H1 (cell line): Measurements from ENCODE around the gene CDH18. TPM values are rescaled to one million over a fixed set of nuclear protein-coding genes. Genes with fewer than 3 reads are reported as not detected.
A peak's percentile ranks its signal among the peaks of the same experiment; 100 is the strongest.

Experiments
- CTCF ChIA-PET: fragments of 300-600 bp; sonication (Branson Sonifier 250); formaldehyde crosslinking; loops from one replicate; lab custom pipeline; 2021; ENCODE audit not compliant: partially characterized antibody; lab: Charles Lee
- POLR2A ChIA-PET: fragments of 300-600 bp; sonication (Branson Sonifier 250); formaldehyde crosslinking; loops from one replicate; lab custom pipeline; 2021; ENCODE audit warnings: inconsistent platforms; ENCODE audit not compliant: partially characterized antibody; lab: Charles Lee
- DNase-seq, 2 experiments: peaks; one replicate each; pipeline versions ENCODE4 v3.0.0 to v3.0.0-alpha.2; 2010 to 2022; ENCODE audit warnings: low spot score in 2 of 2, low read depth in 1 of 2, mixed read lengths in 1 of 2
- FAIRE-seq: peaks from 2 replicates; lab custom pipeline; 2011; peaks lifted over from hg19 to GRCh38; lab: Jason Lieb, UNC
- H2AFZ ChIP-seq: 2 replicates; pipeline ENCODE4 v1.8.1; 2012; ENCODE audit warnings: low read length, inconsistent platforms
- H2AK5ac ChIP-seq: 2 replicates; pipeline ENCODE4 v1.6.1; 2013; ENCODE audit warnings: low read depth, low read length
- H2BK120ac ChIP-seq: replicated peaks from 2 replicates; pipeline ENCODE3; 2013; ENCODE audit warnings: low read depth, low read length, inconsistent platforms
- H2BK12ac ChIP-seq: 2 replicates; pipeline ENCODE4 v1.6.1; 2013; ENCODE audit warnings: low read depth, low read length
- H2BK15ac ChIP-seq: 2 replicates; pipeline ENCODE4 v1.6.1; 2013; ENCODE audit warnings: low read length
- H2BK20ac ChIP-seq: 2 replicates; pipeline ENCODE4 v1.6.1; 2013; ENCODE audit warnings: low read length
- H2BK5ac ChIP-seq: 2 replicates; pipeline ENCODE4 v1.6.1; 2013; ENCODE audit warnings: low read depth, low read length
- H3K14ac ChIP-seq: 2 replicates; pipeline ENCODE4 v1.6.1; 2013; ENCODE audit warnings: inconsistent platforms; ENCODE audit not compliant: insufficient read length
- H3K18ac ChIP-seq: 2 replicates; pipeline ENCODE4 v1.6.1; 2013; ENCODE audit warnings: low read length; ENCODE audit errors: extremely low read depth
- H3K23ac ChIP-seq: 2 replicates; pipeline ENCODE4 v1.6.1; 2013; ENCODE audit warnings: inconsistent platforms; ENCODE audit not compliant: insufficient read length
- H3K23me2 ChIP-seq: 2 replicates; pipeline ENCODE4 v1.6.1; 2013; ENCODE audit warnings: low read depth, low read length
- H3K27ac ChIP-seq: 2 replicates; pipeline ENCODE4 v1.6.1; 2011; ENCODE audit warnings: low read depth, low read length, inconsistent platforms
- H3K27me3 ChIP-seq, 4 experiments: replicated peaks in 1 of 4; 1 replicate in 1 of 4; 2 replicates in 3 of 4; pipeline versions ENCODE4 v1.6.1 to v1.8.1; 2011 to 2013; ENCODE audit warnings: low read length in 3 of 4, mild to moderate bottlenecking in 3 of 4, inconsistent platforms in 2 of 4, mixed read lengths in 2 of 4, moderate library complexity in 1 of 4; ENCODE audit not compliant: control insufficient read depth in 3 of 4, insufficient read depth in 3 of 4; ENCODE audit errors: extremely low read depth in 1 of 4
- H3K36me3 ChIP-seq, 4 experiments: 2 replicates each; pipeline versions ENCODE4 v1.6.1 to v1.8.1; 2011 to 2013; ENCODE audit warnings: mild to moderate bottlenecking in 4 of 4, low read length in 3 of 4, moderate library complexity in 2 of 4, control low read depth in 1 of 4, inconsistent platforms in 1 of 4; ENCODE audit not compliant: insufficient read depth in 4 of 4, control insufficient read depth in 2 of 4
- H3K4ac ChIP-seq: replicated peaks from 2 replicates; pipeline ENCODE3; 2013; ENCODE audit warnings: low read length, low read depth, mixed read lengths, inconsistent platforms; ENCODE audit not compliant: insufficient read length
- H3K4me1 ChIP-seq, 4 experiments: replicated peaks in 1 of 4; 1 replicate in 1 of 4; 2 replicates in 3 of 4; pipeline versions ENCODE4 v1.6.1 to v1.8.1; 2011 to 2013; ENCODE audit warnings: low read length in 3 of 4, inconsistent platforms in 2 of 4, mixed read lengths in 1 of 4; ENCODE audit not compliant: insufficient read depth in 4 of 4, control insufficient read depth in 3 of 4
- H3K4me2 ChIP-seq, 2 experiments: 2 replicates each; pipeline versions ENCODE4 v1.6.1 to v1.8.1; 2011 to 2013; ENCODE audit warnings: low read depth in 2 of 2, low read length in 2 of 2, control low read depth in 1 of 2, inconsistent platforms in 1 of 2, mild to moderate bottlenecking in 1 of 2; ENCODE audit not compliant: insufficient read depth in 1 of 2
- H3K4me3 ChIP-seq, 4 experiments: fragments of 200-600, 300-600 bp in 1 of 4; sonication (generic), shearing (Covaris generic), sonication (Bioruptor Twin) in 1 of 4; 2 replicates each; pipeline versions ENCODE4 v1.5.1 to v1.8.1; 2011 to 2016; ENCODE audit warnings: low read length in 4 of 4, low read depth in 3 of 4, control low read depth in 2 of 4, inconsistent platforms in 2 of 4, mild to moderate bottlenecking in 2 of 4, mixed read lengths in 1 of 4, moderate library complexity in 1 of 4; ENCODE audit not compliant: insufficient read depth in 2 of 4; ENCODE audit errors: extremely low read depth in 1 of 4
- H3K56ac ChIP-seq: replicated peaks from 2 replicates; pipeline ENCODE3; 2013; ENCODE audit warnings: low read depth, mild to moderate bottlenecking, mixed read lengths, low read length, inconsistent platforms; ENCODE audit not compliant: insufficient read length
- H3K79me1 ChIP-seq: 2 replicates; pipeline ENCODE4 v1.6.1; 2013; ENCODE audit warnings: low read depth, low read length, control low read depth
- H3K79me2 ChIP-seq, 2 experiments: 2 replicates each; pipeline versions ENCODE4 v1.6.1 to v1.8.1; 2012 to 2013; ENCODE audit warnings: low read length in 2 of 2, mild to moderate bottlenecking in 2 of 2, inconsistent platforms in 1 of 2; ENCODE audit not compliant: insufficient read depth in 2 of 2, control insufficient read depth in 1 of 2
- H3K9ac ChIP-seq, 4 experiments: replicated peaks in 1 of 4; 1 replicate in 1 of 4; 2 replicates in 3 of 4; pipeline versions ENCODE4 v1.6.1 to v1.8.1; 2011 to 2013; ENCODE audit warnings: low read depth in 3 of 4, low read length in 3 of 4, control low read depth in 2 of 4, mild to moderate bottlenecking in 2 of 4, moderate library complexity in 2 of 4, inconsistent platforms in 1 of 4; ENCODE audit errors: extremely low read depth in 1 of 4
- H3K9me3 ChIP-seq, 2 experiments: 2 replicates each; pipeline versions ENCODE4 v1.6.1 to v1.8.1; 2012 to 2013; ENCODE audit warnings: mild to moderate bottlenecking in 2 of 2, moderate library complexity in 2 of 2, control low read depth in 1 of 2, inconsistent platforms in 1 of 2, low read depth in 1 of 2, low read length in 1 of 2, mixed read lengths in 1 of 2; ENCODE audit not compliant: insufficient read depth in 2 of 2
- H4K20me1 ChIP-seq, 2 experiments: replicated peaks in 1 of 2; 2 replicates each; pipeline versions ENCODE3 to v1.8.1; 2011 to 2013; ENCODE audit warnings: inconsistent platforms in 2 of 2, low read length in 2 of 2, mild to moderate bottlenecking in 1 of 2; ENCODE audit not compliant: insufficient read depth in 2 of 2, control insufficient read depth in 1 of 2
- H4K5ac ChIP-seq: 2 replicates; pipeline ENCODE4 v1.6.1; 2013; ENCODE audit warnings: low read length, low read depth, mixed read lengths, inconsistent platforms; ENCODE audit not compliant: insufficient read length
- H4K8ac ChIP-seq: 2 replicates; pipeline ENCODE4 v1.8.0; 2013; ENCODE audit warnings: mild to moderate bottlenecking, moderate library complexity, low read length, inconsistent platforms; ENCODE audit not compliant: insufficient read depth; ENCODE audit errors: extremely low read depth
- H4K91ac ChIP-seq: replicated peaks from 2 replicates; pipeline ENCODE3; 2013; ENCODE audit warnings: low read length, mixed read lengths, inconsistent platforms; ENCODE audit not compliant: insufficient read length
- CREB1 ChIP-seq: IDR thresholded peaks from 2 replicates; pipeline ENCODE4 v1.6.1; 2012; ENCODE audit warnings: inconsistent platforms
- EP300 ChIP-seq, 2 experiments: IDR thresholded peaks; 1 replicate in 1 of 2; 2 replicates in 1 of 2; pipeline ENCODE4 v1.6.1; 2011 to 2012; ENCODE audit warnings: low read depth in 2 of 2, low read length in 2 of 2, mild to moderate bottlenecking in 2 of 2, borderline replicate concordance in 1 of 2, inconsistent platforms in 1 of 2, moderate library complexity in 1 of 2
- GTF2F1 ChIP-seq: IDR thresholded peaks from 2 replicates; pipeline ENCODE4 v1.6.1; 2012; ENCODE audit warnings: low read depth, low read length, improper control_type of control experiment, borderline replicate concordance
- HDAC2 ChIP-seq, 2 experiments: fragments of 300-600 bp in 1 of 2; sonication (generic) in 1 of 2; IDR thresholded peaks; 2 replicates each; pipeline ENCODE4 v1.6.1; 2011 to 2012; ENCODE audit warnings: low read depth in 2 of 2, low read length in 2 of 2, mild to moderate bottlenecking in 2 of 2, moderate library complexity in 2 of 2, borderline replicate concordance in 1 of 2, inconsistent platforms in 1 of 2
- POLR2AphosphoS5 ChIP-seq: IDR thresholded peaks from 2 replicates; pipeline ENCODE4 v1.6.1; 2011; ENCODE audit warnings: low read depth, low read length
- RXRA ChIP-seq: IDR thresholded peaks from 2 replicates; pipeline ENCODE4 v1.6.1; 2011; ENCODE audit warnings: low read depth, mild to moderate bottlenecking, low read length, moderate library complexity; ENCODE audit not compliant: insufficient read depth
- SIN3A ChIP-seq, 2 experiments: IDR thresholded peaks in 1 of 2; conservative IDR thresholded peaks in 1 of 2; 2 replicates each; pipeline ENCODE4 v1.6.1; 2011 to 2012; ENCODE audit warnings: low read length in 2 of 2, improper control_type of control experiment in 1 of 2, low read depth in 1 of 2, mild to moderate bottlenecking in 1 of 2
- SP4 ChIP-seq: IDR thresholded peaks from 2 replicates; pipeline ENCODE4 v1.6.1; 2012; ENCODE audit warnings: low read length, inconsistent platforms
- TAF7 ChIP-seq: optimal IDR thresholded peaks from 2 replicates; pipeline ENCODE3; 2011; ENCODE audit warnings: low read depth, mild to moderate bottlenecking, inconsistent platforms, low read length, moderate library complexity, borderline replicate concordance
- TEAD4 ChIP-seq: IDR thresholded peaks from 2 replicates; pipeline ENCODE4 v1.6.1; 2012; ENCODE audit warnings: low read depth, low read length, inconsistent platforms, mixed read lengths
- YY1 ChIP-seq: IDR thresholded peaks from 2 replicates; pipeline ENCODE4 v1.6.1; 2011; ENCODE audit warnings: low read depth, mild to moderate bottlenecking, low read length
- WGBS, 2 experiments: shearing (Covaris generic) in 1 of 2; methylation state at CpG; one replicate each; pipeline versions ENCODE4 v1.1.6 to v1.1.7; 2013 to 2015; ENCODE audit warnings: low lambda C conversion rate in 2 of 2, mixed read lengths in 2 of 2, inconsistent platforms in 1 of 2, low coverage in 1 of 2, missing lambda C conversion rate in 1 of 2; ENCODE audit not compliant: insufficient replicate concordance in 2 of 2, insufficient coverage in 1 of 2, insufficient read length in 1 of 2; ENCODE audit errors: extremely low coverage in 1 of 2, missing lambda C conversion rate in 1 of 2; 5-methylcytosine and 5-hydroxymethylcytosine counted together
- polyA plus RNA-seq, 7 experiments: library from polyadenylated mRNA; depleted of rRNA in 3 of 7; stranded (reverse) in 5 of 7; unstranded in 2 of 7; fragments of >200 nt in 5 of 7; fragments of 200-250 nt in 2 of 7; gene quantifications; 1 replicate in 5 of 7; 2 replicates in 1 of 7; 4 replicates in 1 of 7; pipeline versions ENCODE4 v1.2.1 to v1.2.3, GENCODE V29; 2011 to 2013; ENCODE audit warnings: missing spikeins in 2 of 7, mixed read lengths in 2 of 7
- total RNA-seq: library from RNA; stranded (reverse); fragmentation: NEBNext Ultra II Directional; extraction: Animal tissue kit (Norgen Biotek cat#: 25700); gene quantifications from 2 replicates; pipeline ENCODE4 v1.2.1, GENCODE V29; 2021
- TF ChIP-seq, protein P1 (sequence below): IDR thresholded peaks from 2 replicates; pipeline ENCODE4 v1.6.1; 2011; ENCODE audit warnings: low read depth, mild to moderate bottlenecking, low read length; ENCODE audit not compliant: insufficient read depth

The CDH18 gene
- total and polyA plus RNA-seq, 2 of the 8 experiments (the other 6 are each of a cell fraction or from before 2014, with no cell fraction given): 0.30 to 0.32 TPM

DNA sequence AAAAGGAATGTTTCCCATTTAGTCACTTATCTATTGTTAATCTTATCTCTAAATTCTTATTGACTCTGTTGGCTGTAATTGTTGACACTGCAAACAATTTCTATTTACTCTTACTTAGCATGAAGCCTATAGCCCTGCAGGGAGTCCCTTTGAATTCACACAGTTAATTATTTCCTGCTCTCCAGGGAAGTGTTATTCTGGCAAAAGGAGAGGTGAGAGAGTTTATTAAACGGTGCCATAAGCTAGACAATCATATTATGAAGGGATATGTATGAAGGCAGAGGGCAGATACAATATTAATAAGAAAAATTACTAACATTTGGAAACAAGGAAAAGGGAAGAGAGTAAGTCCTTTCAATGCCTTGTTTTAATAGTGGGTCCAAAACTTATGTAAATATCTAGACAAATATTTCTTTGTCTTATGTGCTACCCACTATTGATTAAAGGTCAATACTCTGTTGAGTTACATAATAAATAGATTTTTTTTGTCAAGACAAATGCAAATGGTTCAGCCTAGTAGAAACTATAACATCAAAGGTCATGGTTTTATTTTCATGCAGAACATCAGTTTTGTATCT lies 107.1 kb downstream of the CDH18 start:
- Histone ChIP-seq H4K91ac (no peak overlapping the region), H3K14ac (no peak overlapping the region), H2AFZ (no peak overlapping the region), H3K18ac (no peak overlapping the region), H2BK12ac (no peak overlapping the region), H3K9ac (no peak overlapping the region), H2BK20ac (no peak overlapping the region), H4K20me1 (no peaks in the 10 kb centered on the region), H3K27ac (no peak overlapping the region), H2BK5ac (no peak overlapping the region), H3K23ac (no peak overlapping the region), H2BK15ac (no peak overlapping the region), H4K8ac (no peak overlapping the region), H3K56ac (no peak overlapping the region), H4K5ac (no peak overlapping the region), H3K4ac (no peak overlapping the region), H3K36me3 (no peaks in the 10 kb centered on the region), H3K79me2 (no peaks in the 10 kb centered on the region), H2AK5ac (no peak overlapping the region), H3K27me3 (no peaks in the 10 kb centered on the region), H3K23me2 (no peaks in the 10 kb centered on the region), H3K4me2 (peak overlapping the region; percentile 25 to 31; a peak in 1 of 4 replicates), H3K4me1 (peaks cover 0 to 14% (median 7%) of the 10 kb centered on the region in 4 experiments; a peak in 3 of 7 replicates), H3K9me3 (no peaks in the 10 kb centered on the region), H2BK120ac (no peak overlapping the region), H3K4me3 (peak overlapping the region in 1 of 4 experiments; percentile 36; a peak in 1 of 8 replicates), H3K79me1 (no peaks in the 10 kb centered on the region)
- ChIA-PET POLR2A (no interaction called here), CTCF (no interaction called here)
- 3% methylated on average over 1 of the region's 1 CpG; no CpG with 5 or more reads in 1 of the 2 experiments for WGBS, 2 experiments
- DNase-seq: no peak
- no peak for FAIRE-seq
- TF ChIP-seq CREB1: no peak
- TF ChIP-seq, protein P1, sequence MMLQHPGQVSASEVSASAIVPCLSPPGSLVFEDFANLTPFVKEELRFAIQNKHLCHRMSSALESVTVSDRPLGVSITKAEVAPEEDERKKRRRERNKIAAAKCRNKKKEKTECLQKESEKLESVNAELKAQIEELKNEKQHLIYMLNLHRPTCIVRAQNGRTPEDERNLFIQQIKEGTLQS: no peak
- no peak for TF ChIP-seq TAF7
- TF ChIP-seq YY1: no peak
- no peak for TF ChIP-seq SP4
- TF ChIP-seq HDAC2 (IDR thresholded peaks at IDR 0.05; ENCODE audit: borderline replicate concordance in 1 of 2, low read depth in 2 of 2, low read length in 2 of 2): peak; percentile 53 to 90; a peak in 2 of 4 replicates
- no peak for TF ChIP-seq EP300 (IDR thresholded peaks at IDR 0.05; ENCODE audit: borderline replicate concordance in 1 of 2, low read depth in 2 of 2, low read length in 2 of 2)
- no peak for TF ChIP-seq POLR2AphosphoS5
- TF ChIP-seq TEAD4: no peak
- TF ChIP-seq GTF2F1: no peak
- TF ChIP-seq SIN3A (conservative IDR thresholded peaks at IDR 0.05 in 1 of 2, IDR thresholded peaks at IDR 0.05 in 1 of 2; ENCODE audit: low read depth in 1 of 2, low read length in 2 of 2): no peak
- no peak for TF ChIP-seq RXRA
